Upper lobe of right lung (tissue), 1 donor: ENCODE results near the gene MYH15. TPM values are rescaled to one million over a fixed set of nuclear protein-coding genes. Genes with fewer than 3 reads are reported as not detected.

Experiments
- ATAC-seq: fragments of 200-7000 bp; cut with Tn5 transposase; one replicate; pipeline ENCODE4 v1.9.1; 2020; ENCODE audit warnings: mild to moderate bottlenecking, moderate library complexity
- DNase-seq: peaks from one replicate; pipeline ENCODE4 v3.0.0-alpha.2; 2020
- H3K27ac ChIP-seq: fragments of 200-600 bp; one replicate; pipeline ENCODE4 v1.8.0; 2022
- H3K27me3 ChIP-seq: fragments of 200-600 bp; one replicate; pipeline ENCODE4 v1.8.0; 2022; ENCODE audit warnings: mild to moderate bottlenecking
- H3K36me3 ChIP-seq: fragments of 200-600 bp; one replicate; pipeline ENCODE4 v1.8.0; 2022
- H3K4me1 ChIP-seq: fragments of 200-600 bp; one replicate; pipeline ENCODE4 v1.8.0; 2022
- H3K4me3 ChIP-seq: fragments of 200-600 bp; one replicate; pipeline ENCODE4 v1.8.0; 2022; ENCODE audit warnings: mild to moderate bottlenecking
- H3K9me3 ChIP-seq: fragments of 200-600 bp; one replicate; pipeline ENCODE4 v1.8.0; 2022
- CTCF ChIP-seq: fragments of 200-600 bp; IDR thresholded peaks from one replicate; pipeline ENCODE4 v1.8.0; 2022; ENCODE audit warnings: antibody characterized with exemption
- intact Hi-C: fragments of 100-400 bp; cut with DNase I; formaldehyde crosslinking; loops from one replicate; pipeline ENCODE4 v1.11.0; 2022
- total RNA-seq: library from RNA; stranded (reverse); fragmentation: NEBNext Ultra II Directional; extraction: Animal tissue kit (Norgen Biotek cat#: 25700); gene quantifications from one replicate; pipeline ENCODE4 v1.2.1, GENCODE V29; 2021
- donor health status: DM: no; HTN: yes; CAD: no; lungs with severe emphysema.

The MYH15 gene
- total RNA-seq, 1 donor from 2014 or later = 0.90 TPM

GRCh38 chr3:108518895-108519294, 8.5 kb upstream of the MYH15 start:
- Histone ChIP-seq H3K36me3 (no peaks in the 10 kb centered on the region), H3K9me3 (no peaks in the 10 kb centered on the region), H3K27ac (no peak overlapping the region), H3K27me3 (no peaks in the 10 kb centered on the region), H3K4me1 (no peaks in the 10 kb centered on the region), H3K4me3 (no peak overlapping the region)
- no peak for TF ChIP-seq CTCF
- intact Hi-C loops = no loop called here
- ATAC-seq = no peak
- DNase-seq = no peak

GRCh38 chr3:108516881-108517280, 6.5 kb upstream of the MYH15 start:
- intact Hi-C loops = no loop called here
- no peak overlapping the region for H3K4me3 ChIP-seq
- no peak for TF ChIP-seq CTCF
- H3K27me3 ChIP-seq = no peaks in the 10 kb centered on the region
- H3K4me1 ChIP-seq = no peaks in the 10 kb centered on the region
- no peak for DNase-seq
- H3K27ac ChIP-seq = no peak overlapping the region
- no peaks in the 10 kb centered on the region for H3K36me3 ChIP-seq
- H3K9me3 ChIP-seq = no peaks in the 10 kb centered on the region
- ATAC-seq = no peak

DNA sequence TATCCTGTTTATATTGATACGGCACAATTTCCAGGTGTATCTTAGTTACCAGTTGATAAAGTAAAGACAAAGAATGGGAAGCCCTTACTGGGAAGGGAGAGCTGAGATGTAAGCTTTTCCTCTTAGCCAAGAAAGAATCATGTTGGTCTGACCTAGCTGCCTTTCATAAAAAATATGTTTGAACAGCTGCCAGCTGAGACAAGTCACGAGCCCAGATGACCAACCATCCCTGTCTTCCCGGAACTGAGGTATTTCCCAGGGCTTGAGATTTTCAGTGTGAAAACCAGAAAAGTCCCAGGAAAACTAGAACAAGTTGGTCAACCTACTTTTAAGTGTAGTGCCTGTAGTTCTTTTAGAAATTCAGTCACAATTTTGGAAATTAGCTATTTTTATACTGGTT, 3.6 kb upstream of the MYH15 start:
- no peak overlapping the region for H3K4me3 ChIP-seq
- intact Hi-C loops = no loop called here
- H3K9me3 ChIP-seq = no peaks in the 10 kb centered on the region
- no peak for TF ChIP-seq CTCF
- H3K36me3 ChIP-seq = no peaks in the 10 kb centered on the region
- H3K27ac ChIP-seq = no peak overlapping the region
- H3K27me3 ChIP-seq = no peaks in the 10 kb centered on the region
- DNase-seq = no peak
- no peaks in the 10 kb centered on the region for H3K4me1 ChIP-seq
- no peak for ATAC-seq

DNA sequence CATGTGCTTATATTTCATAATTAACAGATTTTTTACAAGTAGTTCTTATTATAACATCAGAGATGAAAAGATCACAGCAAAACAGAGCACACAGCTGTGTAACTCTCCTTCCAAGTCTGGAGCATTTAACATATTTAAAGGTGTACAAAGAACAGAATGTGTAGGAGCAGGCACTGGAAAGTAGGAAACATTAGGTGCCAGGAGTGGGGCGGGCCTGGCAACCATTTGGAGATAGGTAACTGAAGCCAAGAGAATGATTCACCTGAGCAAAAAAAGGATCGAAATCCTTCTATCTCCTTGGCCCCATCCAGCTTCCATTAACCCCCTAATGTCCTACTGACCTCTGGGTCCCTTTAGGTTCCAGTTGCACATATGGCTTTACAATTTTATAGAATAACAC, 2.3 kb upstream of the MYH15 start:
- Histone ChIP-seq H3K9me3 (no peaks in the 10 kb centered on the region), H3K27me3 (no peaks in the 10 kb centered on the region), H3K27ac (no peak overlapping the region), H3K4me1 (no peaks in the 10 kb centered on the region), H3K4me3 (no peak overlapping the region), H3K36me3 (no peaks in the 10 kb centered on the region)
- no peak for TF ChIP-seq CTCF
- intact Hi-C loops = no loop called here
- DNase-seq (no peak), ATAC-seq (no peak)

DNA sequence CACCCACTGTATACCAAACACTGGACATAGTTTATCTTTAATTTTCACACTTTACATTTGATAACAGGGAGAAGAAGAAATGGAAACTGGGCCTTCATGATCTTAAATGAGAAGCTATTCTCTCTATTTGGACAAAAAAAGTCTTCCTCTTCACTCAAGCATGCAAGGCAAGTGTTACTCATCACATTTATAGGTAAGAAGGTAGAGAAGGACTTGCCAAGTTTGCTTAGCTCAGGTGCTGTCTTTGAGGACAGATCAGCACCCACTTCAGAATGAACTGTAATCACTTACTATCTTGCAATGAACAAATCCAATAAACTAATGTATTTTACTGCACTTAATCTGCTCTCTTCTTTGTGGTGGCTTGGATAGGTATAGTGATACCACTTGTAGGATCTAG, 1.1 kb upstream of the MYH15 start:
- TF ChIP-seq CTCF = no peak
- no peak overlapping the region for H3K4me3 ChIP-seq
- DNase-seq (no peak), ATAC-seq (no peak)
- no peaks in the 10 kb centered on the region for H3K4me1 ChIP-seq
- intact Hi-C loops = no loop called here
- no peaks in the 10 kb centered on the region for H3K9me3 ChIP-seq
- H3K27ac ChIP-seq = no peak overlapping the region
- H3K27me3 ChIP-seq = no peaks in the 10 kb centered on the region
- no peaks in the 10 kb centered on the region for H3K36me3 ChIP-seq

DNA sequence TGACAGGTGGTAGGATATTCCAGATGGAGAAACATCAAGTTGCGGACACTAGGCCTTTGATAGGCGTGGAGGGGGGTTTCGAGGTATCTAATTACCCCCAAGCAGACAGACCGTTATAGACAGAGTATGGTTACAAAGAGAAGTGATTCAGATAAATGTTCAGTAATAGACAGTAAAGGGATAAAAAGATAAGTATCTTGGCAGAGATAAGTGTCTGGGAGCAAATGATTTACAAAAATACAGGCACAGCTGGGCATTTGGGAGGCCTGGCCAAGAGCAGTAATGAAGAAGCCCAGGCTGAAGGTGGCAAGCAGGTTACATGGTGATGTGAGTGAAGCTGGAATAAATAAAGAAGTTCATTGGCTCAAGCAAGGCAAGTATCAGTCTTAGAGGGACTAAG, 659 bp upstream of the MYH15 start:
- no peaks in the 10 kb centered on the region for H3K4me1 ChIP-seq
- no peaks in the 10 kb centered on the region for H3K36me3 ChIP-seq
- DNase-seq (no peak), ATAC-seq (no peak)
- intact Hi-C loops = no loop called here
- H3K27me3 ChIP-seq = no peaks in the 10 kb centered on the region
- no peak overlapping the region for H3K4me3 ChIP-seq
- no peaks in the 10 kb centered on the region for H3K9me3 ChIP-seq
- no peak overlapping the region for H3K27ac ChIP-seq
- TF ChIP-seq CTCF = no peak
